ENCODE results near the gene ZNF544.
A peak's percentile ranks its signal among the peaks of the same experiment; 100 is the strongest.

Gene ZNF544

GRCh38 chr19:58304255-58304654, 75.5 kb downstream of the ZNF544 start:
- Histone ChIP-seq H2BK15ac (ENCODE audit: low read depth, poor library complexity, severe bottlenecking) (no peak overlapping the region), H3K4ac (ENCODE audit: low read depth in 1 of 2, low read length in 2 of 2) (no peak overlapping the region), H3K4me3 (ENCODE audit: insufficient read depth in 1 of 2, low read depth in 1 of 2, low read length in 2 of 2) (peak overlapping the region in 1 of 2 experiments; percentile 99), H3K36me3 (ENCODE audit: control insufficient read depth in 1 of 2, insufficient read depth in 2 of 2, low read depth in 1 of 2, low read length in 2 of 2) (peaks cover 32 to 60% of the 10 kb centered on the region in 2 experiments), H4K91ac (ENCODE audit: low read length) (no peak overlapping the region), H3K27me3 (ENCODE audit: control insufficient read depth in 1 of 2, insufficient read depth in 1 of 2, low read length in 2 of 2) (no peaks in the 10 kb centered on the region), H2AK5ac (ENCODE audit: low read length, severe bottlenecking) (no peak overlapping the region), H2AFZ (ENCODE audit: low read depth, low read length) (no peak overlapping the region), H3K79me1 (replicated peaks; ENCODE audit: low read length, poor library complexity, severe bottlenecking) (peaks cover 41% of the 10 kb centered on the region), H3K9me3 (ENCODE audit: control insufficient read depth, low read length) (peaks cover 24% of the 10 kb centered on the region), H3K4me1 (ENCODE audit: control insufficient read depth, insufficient read depth, low read depth, low read length) (peaks cover 3% of the 10 kb centered on the region), H2BK12ac (ENCODE audit: low read length in 2 of 2) (no peak overlapping the region), H3K27ac (ENCODE audit: low read length, poor library complexity, severe bottlenecking) (no peak overlapping the region), H4K8ac (ENCODE audit: low read length) (no peak overlapping the region), H2BK120ac (ENCODE audit: low read depth, low read length) (no peak overlapping the region), H3K18ac (ENCODE audit: low read depth in 1 of 2, low read length in 2 of 2) (no peak overlapping the region), H3K9ac (ENCODE audit: low read length) (peak overlapping the region; percentile 98), H3K14ac (ENCODE audit: low read length in 2 of 2) (no peak overlapping the region), H3K23ac (ENCODE audit: low read length in 2 of 2) (no peak overlapping the region), H3K4me2 (ENCODE audit: low read length, poor library complexity, severe bottlenecking) (no peak overlapping the region), H2BK5ac (ENCODE audit: low read depth, low read length, poor library complexity, severe bottlenecking) (no peak overlapping the region)
- no peak for DNase-seq
- 77% methylated on average over 7 of the region's 7 CpGs for WGBS

GRCh38 chr19:58304748-58305064, 76.0 kb downstream of the ZNF544 start:
- no peak overlapping the region for H2BK120ac ChIP-seq (ENCODE audit: low read depth, low read length)
- H3K4ac ChIP-seq (ENCODE audit: low read depth in 1 of 2, low read length in 2 of 2), result no peak overlapping the region
- no peak overlapping the region for H3K18ac ChIP-seq (ENCODE audit: low read depth in 1 of 2, low read length in 2 of 2)
- no peak overlapping the region for H3K23ac ChIP-seq (ENCODE audit: low read length in 2 of 2)
- peak overlapping the region; percentile 63 for H3K4me2 ChIP-seq (ENCODE audit: low read length, poor library complexity, severe bottlenecking)
- peaks cover 3% of the 10 kb centered on the region for H3K4me1 ChIP-seq (ENCODE audit: control insufficient read depth, insufficient read depth, low read depth, low read length)
- H3K27ac ChIP-seq (ENCODE audit: low read length, poor library complexity, severe bottlenecking), result peak overlapping the region; percentile 30
- peak overlapping the region in 1 of 2 experiments; percentile 99 for H3K4me3 ChIP-seq (ENCODE audit: insufficient read depth in 1 of 2, low read depth in 1 of 2, low read length in 2 of 2)
- no peak overlapping the region for H2AFZ ChIP-seq (ENCODE audit: low read depth, low read length)
- no peak overlapping the region for H4K8ac ChIP-seq (ENCODE audit: low read length)
- H2BK5ac ChIP-seq (ENCODE audit: low read depth, low read length, poor library complexity, severe bottlenecking), result no peak overlapping the region
- peaks cover 23% of the 10 kb centered on the region for H3K9me3 ChIP-seq (ENCODE audit: control insufficient read depth, low read length)
- peaks cover 43% of the 10 kb centered on the region for H3K79me1 ChIP-seq (replicated peaks; ENCODE audit: low read length, poor library complexity, severe bottlenecking)
- no peak for DNase-seq
- H3K27me3 ChIP-seq (ENCODE audit: control insufficient read depth in 1 of 2, insufficient read depth in 1 of 2, low read length in 2 of 2), result no peaks in the 10 kb centered on the region
- no peak overlapping the region for H2AK5ac ChIP-seq (ENCODE audit: low read length, severe bottlenecking)
- WGBS, result 17% methylated on average over 6 of the region's 7 CpGs
- H2BK15ac ChIP-seq (ENCODE audit: low read depth, poor library complexity, severe bottlenecking), result no peak overlapping the region
- no peak overlapping the region for H4K91ac ChIP-seq (ENCODE audit: low read length)
- no peak overlapping the region for H3K14ac ChIP-seq (ENCODE audit: low read length in 2 of 2)
- H3K36me3 ChIP-seq (ENCODE audit: control insufficient read depth in 1 of 2, insufficient read depth in 2 of 2, low read depth in 1 of 2, low read length in 2 of 2), result peaks cover 30 to 63% of the 10 kb centered on the region in 2 experiments
- no peak overlapping the region for H2BK12ac ChIP-seq (ENCODE audit: low read length in 2 of 2)
- H3K9ac ChIP-seq (ENCODE audit: low read length), result peak overlapping the region; percentile 98

GRCh38 chr19:58305065-58305931, 76.6 kb downstream of the ZNF544 start, which contains the start of gene ERVK3-1:
ERVK3-1 (plus strand) TSS chr19:58305377; CDS start chr19:58312169, 6,792 bp downstream.
- Histone ChIP-seq H2AFZ (ENCODE audit: low read depth, low read length) (peak within 1 kb of the TSS; percentile 87), H3K4me2 (ENCODE audit: low read length, poor library complexity, severe bottlenecking) (peak within 1 kb of the TSS; percentile 63), H4K91ac (ENCODE audit: low read length) (peak within 1 kb of the TSS; percentile 81), H2AK5ac (ENCODE audit: low read length, severe bottlenecking) (no peak within 1 kb of the TSS), H2BK12ac (ENCODE audit: low read length in 2 of 2) (peak within 1 kb of the TSS in 1 of 2 experiments; percentile 37), H3K4ac (ENCODE audit: low read depth in 1 of 2, low read length in 2 of 2) (peak within 1 kb of the TSS; percentile 62 to 65), H4K8ac (ENCODE audit: low read length) (peak within 1 kb of the TSS; percentile 74), H3K36me3 (ENCODE audit: control insufficient read depth in 1 of 2, insufficient read depth in 2 of 2, low read depth in 1 of 2, low read length in 2 of 2) (peaks cover 24 to 63% of the 10 kb centered on the region in 2 experiments), H3K14ac (ENCODE audit: low read length in 2 of 2) (peak within 1 kb of the TSS in 1 of 2 experiments; percentile 89), H3K4me1 (ENCODE audit: control insufficient read depth, insufficient read depth, low read depth, low read length) (peaks cover 3% of the 10 kb centered on the region), H3K9me3 (ENCODE audit: control insufficient read depth, low read length) (peaks cover 17% of the 10 kb centered on the region), H3K27me3 (ENCODE audit: control insufficient read depth in 1 of 2, insufficient read depth in 1 of 2, low read length in 2 of 2) (no peaks in the 10 kb centered on the region), H3K18ac (ENCODE audit: low read depth in 1 of 2, low read length in 2 of 2) (peak within 1 kb of the TSS; percentile 70 to 96), H2BK15ac (ENCODE audit: low read depth, poor library complexity, severe bottlenecking) (no peak within 1 kb of the TSS), H3K79me1 (replicated peaks; ENCODE audit: low read length, poor library complexity, severe bottlenecking) (peaks cover 40% of the 10 kb centered on the region), H3K9ac (ENCODE audit: low read length) (peak within 1 kb of the TSS; percentile 98), H3K23ac (ENCODE audit: low read length in 2 of 2) (peak within 1 kb of the TSS in 1 of 2 experiments; percentile 81), H3K4me3 (ENCODE audit: insufficient read depth in 1 of 2, low read depth in 1 of 2, low read length in 2 of 2) (peak within 1 kb of the TSS; percentile 77 to 99), H3K27ac (ENCODE audit: low read length, poor library complexity, severe bottlenecking) (peak within 1 kb of the TSS; percentile 30), H2BK5ac (ENCODE audit: low read depth, low read length, poor library complexity, severe bottlenecking) (no peak within 1 kb of the TSS), H2BK120ac (ENCODE audit: low read depth, low read length) (no peak within 1 kb of the TSS)
- peak; percentile 99 for DNase-seq
- WGBS, result under 1% methylated on average over 52 of the region's 55 CpGs

- 74% methylated on average over 12 of the region's 12 CpGs for WGBS
- Histone ChIP-seq H2AK5ac (ENCODE audit: low read length, severe bottlenecking) (no peak overlapping the region), H4K91ac (ENCODE audit: low read length) (no peak overlapping the region), H3K23ac (ENCODE audit: low read length in 2 of 2) (no peak overlapping the region), H3K4me3 (ENCODE audit: insufficient read depth in 1 of 2, low read depth in 1 of 2, low read length in 2 of 2) (peak overlapping the region; percentile 77 to 99), H3K36me3 (ENCODE audit: control insufficient read depth in 1 of 2, insufficient read depth in 2 of 2, low read depth in 1 of 2, low read length in 2 of 2) (peaks cover 21 to 56% of the 10 kb centered on the region in 2 experiments), H3K79me1 (replicated peaks; ENCODE audit: low read length, poor library complexity, severe bottlenecking) (peaks cover 34% of the 10 kb centered on the region), H3K4me2 (ENCODE audit: low read length, poor library complexity, severe bottlenecking) (peak overlapping the region; percentile 62), H2BK120ac (ENCODE audit: low read depth, low read length) (no peak overlapping the region), H3K27me3 (ENCODE audit: control insufficient read depth in 1 of 2, insufficient read depth in 1 of 2, low read length in 2 of 2) (no peaks in the 10 kb centered on the region), H3K14ac (ENCODE audit: low read length in 2 of 2) (no peak overlapping the region), H3K4ac (ENCODE audit: low read depth in 1 of 2, low read length in 2 of 2) (no peak overlapping the region), H3K9ac (ENCODE audit: low read length) (peak overlapping the region; percentile 98), H2BK5ac (ENCODE audit: low read depth, low read length, poor library complexity, severe bottlenecking) (no peak overlapping the region), H3K18ac (ENCODE audit: low read depth in 1 of 2, low read length in 2 of 2) (no peak overlapping the region), H3K9me3 (ENCODE audit: control insufficient read depth, low read length) (peaks cover 11% of the 10 kb centered on the region), H2BK15ac (ENCODE audit: low read depth, poor library complexity, severe bottlenecking) (no peak overlapping the region), H4K8ac (ENCODE audit: low read length) (no peak overlapping the region), H2BK12ac (ENCODE audit: low read length in 2 of 2) (no peak overlapping the region), H3K4me1 (ENCODE audit: control insufficient read depth, insufficient read depth, low read depth, low read length) (peaks cover 3% of the 10 kb centered on the region), H3K27ac (ENCODE audit: low read length, poor library complexity, severe bottlenecking) (no peak overlapping the region), H2AFZ (ENCODE audit: low read depth, low read length) (no peak overlapping the region)
- peak; percentile 38 for DNase-seq
Observed at GRCh38 chr19:58305932-58306323, 77.2 kb downstream of the ZNF544 start.

Measured in mesenchymal stem cell (in vitro differentiated cells and primary cell).